Measurements from ENCODE around the gene LSG1. TPM values are rescaled to one million over a fixed set of nuclear protein-coding genes. Genes with fewer than 3 reads are reported as not detected.

LSG1 gene
- total and polyA plus RNA-seq, 5 experiments from 2014 or later, result 23.0 to 97.5 (median 42.8) TPM

GRCh38 chr3:194685718-194686413 lies 13.9 kb upstream of the LSG1 start, which contains the start of gene FAM43A:
TSS of gene FAM43A (plus strand) at chr3:194685883. CDS start at chr3:194686827, 944 bp downstream.
- Mint-ChIP-seq H3K36me3 (no peaks in the 10 kb centered on the region), H3K4me1 (peaks cover 26 to 65% (median 50%) of the 10 kb centered on the region in 4 donors), H3K27me3 (peaks cover 0 to 43% (median 4%) of the 10 kb centered on the region in 5 donors), H3K27ac (peak within 1 kb of the TSS in 7 of 10 donors; percentile 21 to 84 (median 77)), H3K4me3 (peak within 1 kb of the TSS; percentile 81 to 97 (median 91)), H3K9me3 (no peaks in the 10 kb centered on the region)
- ATAC-seq, result peak; percentile 36 to 52
- peak; percentile 21 to 80 (median 42) for DNase-seq
- POLR2A ChIA-PET, result interaction anchor here (1.5 to 3.5 kb wide), 5 partner anchors 11 to 585 kb away, joined by 4 to 31 read pairs (median 10); partner anchors contain the start of genes LSG1 and XXYLT1

GRCh38 chr3:194685065-194685717 lies 13.2 kb upstream of the LSG1 start:
- peak overlapping the region; percentile 81 to 97 (median 90) for H3K4me3 Mint-ChIP-seq
- peaks cover 26 to 60% (median 50%) of the 10 kb centered on the region in 4 donors for H3K4me1 Mint-ChIP-seq
- POLR2A ChIA-PET, result interaction anchor here (3.5 kb wide), 2 partner anchors 14 to 585 kb away, joined by 24 to 31 read pairs; partner anchors contain the start of genes LSG1 and XXYLT1
- H3K27me3 Mint-ChIP-seq, result peaks cover 0 to 38% (median 3%) of the 10 kb centered on the region in 5 donors
- DNase-seq (no peak), ATAC-seq (peak in 1 of 2 donors; percentile 1)
- peak overlapping the region in 6 of 10 donors; percentile 69 to 84 (median 76) for H3K27ac Mint-ChIP-seq
- H3K9me3 Mint-ChIP-seq, result no peaks in the 10 kb centered on the region
- H3K36me3 Mint-ChIP-seq, result no peaks in the 10 kb centered on the region

GRCh38 chr3:194683380-194683779 lies 11.4 kb upstream of the LSG1 start:
- DNase-seq, result no peak
- H3K4me3 Mint-ChIP-seq, result no peak overlapping the region
- H3K4me1 Mint-ChIP-seq, result peaks cover 20 to 44% (median 37%) of the 10 kb centered on the region in 4 donors
- no peak for ATAC-seq
- H3K9me3 Mint-ChIP-seq, result no peaks in the 10 kb centered on the region
- H3K27ac Mint-ChIP-seq, result no peak overlapping the region
- POLR2A ChIA-PET, result interaction anchor here (1.4 to 2.5 kb wide), 6 partner anchors 11 to 587 kb away, joined by 3 to 22 read pairs (median 4); partner anchors contain the start of genes LSG1 and XXYLT1
- no peaks in the 10 kb centered on the region for H3K36me3 Mint-ChIP-seq
- H3K27me3 Mint-ChIP-seq, result peaks cover 0 to 24% (median 2%) of the 10 kb centered on the region in 5 donors

DNA sequence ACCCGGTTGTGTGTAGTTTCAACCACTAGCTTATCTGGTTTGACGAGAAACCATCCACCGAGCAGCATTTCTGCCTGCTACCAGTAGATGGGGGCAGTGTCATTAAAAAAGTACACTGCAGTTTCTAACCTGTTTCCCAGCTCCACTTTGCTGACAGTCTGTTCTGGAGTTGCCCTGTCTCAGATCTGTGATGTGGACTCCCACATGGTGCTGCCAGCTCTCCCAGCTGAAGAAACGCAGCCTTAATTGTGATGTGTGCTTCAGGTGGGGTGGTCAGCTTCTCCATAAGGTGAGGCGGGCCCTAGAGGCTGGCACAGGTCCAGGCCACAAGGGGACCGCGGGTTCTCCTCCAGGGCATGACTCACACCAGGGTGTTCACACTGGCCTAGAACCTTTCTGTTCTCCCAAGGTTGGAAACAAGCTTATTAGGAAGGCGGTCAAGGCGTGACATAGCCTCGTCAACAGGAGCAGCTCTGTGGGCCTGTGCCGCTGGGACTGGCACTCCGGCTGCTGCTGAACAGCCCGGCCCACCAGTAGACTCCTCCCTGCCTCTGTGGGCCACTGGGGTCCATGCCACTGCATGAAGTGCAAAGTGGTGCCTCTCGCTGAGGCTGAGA lies 10.8 kb upstream of the LSG1 start:
- Mint-ChIP-seq H3K27me3 (peaks cover 0 to 24% (median 2%) of the 10 kb centered on the region in 5 donors), H3K27ac (peak overlapping the region in 5 of 10 donors; percentile 7 to 79 (median 16)), H3K4me1 (peaks cover 20 to 41% (median 35%) of the 10 kb centered on the region in 4 donors), H3K36me3 (no peaks in the 10 kb centered on the region), H3K9me3 (no peaks in the 10 kb centered on the region), H3K4me3 (peak overlapping the region in 1 of 10 donors; percentile 12)
- ATAC-seq, result peak; percentile 74 to 78
- POLR2A ChIA-PET, result interaction anchor here (0.5 to 2.5 kb wide), 9 partner anchors 10 to 729 kb away, joined by 3 to 22 read pairs (median 5); partner anchors contain the start of genes LSG1 and XXYLT1
- peak; percentile 20 to 82 (median 62) for DNase-seq

DNA sequence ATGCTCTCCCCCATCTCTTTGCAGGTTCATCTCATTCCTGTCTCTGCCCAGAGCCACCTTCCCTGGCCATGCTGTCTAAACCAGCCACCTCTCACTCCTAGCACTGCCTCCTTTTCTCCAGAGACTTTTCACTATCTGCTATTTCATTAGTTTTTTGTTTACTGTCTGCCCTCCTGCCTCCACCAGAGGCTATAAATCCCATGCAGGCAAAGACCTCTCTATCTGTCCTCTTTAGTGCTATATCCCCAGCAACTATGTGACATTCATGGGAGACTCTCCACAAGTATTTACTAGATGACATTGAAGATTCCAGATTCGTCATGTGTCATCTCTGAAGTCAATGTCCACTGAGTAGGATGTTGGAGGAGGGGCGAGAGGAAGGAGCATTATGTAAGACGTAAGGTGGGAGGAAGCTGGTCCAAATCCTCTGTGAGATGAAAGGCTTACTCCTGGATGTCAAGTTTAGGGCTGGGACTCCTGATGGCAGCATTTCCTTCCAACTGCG lies 10.2 kb upstream of the LSG1 start:
- peaks cover 0 to 22% (median 2%) of the 10 kb centered on the region in 5 donors for H3K27me3 Mint-ChIP-seq
- peak overlapping the region in 4 of 10 donors; percentile 7 to 34 (median 12) for H3K27ac Mint-ChIP-seq
- H3K4me3 Mint-ChIP-seq, result no peak overlapping the region
- ATAC-seq, result no peak
- DNase-seq, result no peak
- no peaks in the 10 kb centered on the region for H3K9me3 Mint-ChIP-seq
- POLR2A ChIA-PET, result interaction anchor here (0.5 to 2.5 kb wide), 6 partner anchors 9 to 729 kb away, joined by 3 to 22 read pairs (median 8); partner anchors contain the start of genes LSG1 and XXYLT1
- no peaks in the 10 kb centered on the region for H3K36me3 Mint-ChIP-seq
- peaks cover 19 to 39% (median 32%) of the 10 kb centered on the region in 4 donors for H3K4me1 Mint-ChIP-seq

- H3K27ac Mint-ChIP-seq, result peak overlapping the region in 2 of 10 donors; percentile 2 to 38
- H3K27me3 Mint-ChIP-seq, result peaks cover 0 to 15% (median 0%) of the 10 kb centered on the region in 5 donors
- peaks cover 16 to 33% (median 23%) of the 10 kb centered on the region in 4 donors for H3K4me1 Mint-ChIP-seq
- DNase-seq (no peak), ATAC-seq (no peak)
- POLR2A ChIA-PET, result no interaction called here
- no peaks in the 10 kb centered on the region for H3K36me3 Mint-ChIP-seq
- H3K9me3 Mint-ChIP-seq, result no peaks in the 10 kb centered on the region
- H3K4me3 Mint-ChIP-seq, result no peak overlapping the region
Observed at GRCh38 chr3:194680888-194681615, 9.1 kb upstream of the LSG1 start.

DNA sequence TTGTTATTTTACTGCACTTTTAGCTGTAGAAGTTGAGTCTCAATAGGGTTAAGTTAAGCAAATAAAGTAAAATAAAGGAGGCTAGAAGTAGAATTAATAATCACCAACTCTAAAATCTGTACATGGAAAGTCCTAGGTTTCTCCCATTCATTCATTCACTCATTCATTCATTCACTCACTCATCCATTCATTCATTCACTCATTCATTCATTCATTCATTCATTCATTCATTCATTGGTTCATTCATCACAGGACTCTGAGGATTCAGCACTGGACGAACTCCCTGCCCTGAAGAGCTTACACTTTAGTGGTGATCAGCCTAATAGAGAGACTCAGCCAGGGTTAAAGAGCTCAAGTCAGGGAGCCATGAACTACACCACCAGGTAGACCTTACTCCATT lies 4.5 kb upstream of the LSG1 start:
- H3K4me1 Mint-ChIP-seq, result peaks cover 2 to 13% (median 8%) of the 10 kb centered on the region in 4 donors
- H3K27ac Mint-ChIP-seq, result no peak overlapping the region
- ATAC-seq (no peak), DNase-seq (no peak)
- POLR2A ChIA-PET, result no interaction called here
- no peak overlapping the region for H3K4me3 Mint-ChIP-seq
- peaks cover 0 to 7% (median 0%) of the 10 kb centered on the region in 5 donors for H3K27me3 Mint-ChIP-seq
- no peaks in the 10 kb centered on the region for H3K36me3 Mint-ChIP-seq
- H3K9me3 Mint-ChIP-seq, result no peaks in the 10 kb centered on the region

- peak overlapping the region in 1 of 10 donors; percentile 19 for H3K27ac Mint-ChIP-seq
- no peak for DNase-seq
- peaks cover 5 to 18% (median 16%) of the 10 kb centered on the region in 4 donors for H3K4me1 Mint-ChIP-seq
- peaks cover 0 to 7% (median 0%) of the 10 kb centered on the region in 5 donors for H3K27me3 Mint-ChIP-seq
- H3K4me3 Mint-ChIP-seq, result no peak overlapping the region
- no peaks in the 10 kb centered on the region for H3K9me3 Mint-ChIP-seq
- POLR2A ChIA-PET, result interaction anchor here (1.0 to 1.2 kb wide), 2 partner anchors 11 to 91 kb away, joined by 3 to 4 read pairs; no protein-coding TSS in a partner anchor
- ATAC-seq, result no peak
- H3K36me3 Mint-ChIP-seq, result peaks cover 0 to 3% (median 0%) of the 10 kb centered on the region in 3 donors
Observed at GRCh38 chr3:194675680-194676079, 3.7 kb upstream of the LSG1 start.

GRCh38 chr3:194675081-194675640 lies 3.2 kb upstream of the LSG1 start:
- Mint-ChIP-seq H3K4me3 (no peak overlapping the region), H3K36me3 (peaks cover 0 to 3% (median 0%) of the 10 kb centered on the region in 3 donors), H3K9me3 (no peaks in the 10 kb centered on the region), H3K27ac (peak overlapping the region in 3 of 10 donors; percentile 3 to 25 (median 20)), H3K4me1 (peaks cover 5 to 23% (median 18%) of the 10 kb centered on the region in 4 donors), H3K27me3 (peaks cover 0 to 7% (median 0%) of the 10 kb centered on the region in 5 donors)
- DNase-seq (no peak), ATAC-seq (no peak)
- POLR2A ChIA-PET, result interaction anchor here (1.0 to 1.2 kb wide), 2 partner anchors 12 to 91 kb away, joined by 3 to 4 read pairs; no protein-coding TSS in a partner anchor

GRCh38 chr3:194673761-194674160 lies 1.8 kb upstream of the LSG1 start:
- DNase-seq (no peak), ATAC-seq (no peak)
- POLR2A ChIA-PET, result interaction anchor here (0.8 to 3.6 kb wide), 3 partner anchors 10 to 588 kb away, joined by 3 to 22 read pairs (median 19); no protein-coding TSS in a partner anchor
- no peaks in the 10 kb centered on the region for H3K9me3 Mint-ChIP-seq
- peak overlapping the region in 7 of 10 donors; percentile 30 to 52 (median 46) for H3K4me3 Mint-ChIP-seq
- peaks cover 11 to 31% (median 27%) of the 10 kb centered on the region in 4 donors for H3K4me1 Mint-ChIP-seq
- H3K27me3 Mint-ChIP-seq, result peaks cover 0 to 7% (median 0%) of the 10 kb centered on the region in 5 donors
- peak overlapping the region in 1 of 10 donors; percentile 35 for H3K27ac Mint-ChIP-seq
- H3K36me3 Mint-ChIP-seq, result peaks cover 0 to 13% (median 0%) of the 10 kb centered on the region in 3 donors

DNA sequence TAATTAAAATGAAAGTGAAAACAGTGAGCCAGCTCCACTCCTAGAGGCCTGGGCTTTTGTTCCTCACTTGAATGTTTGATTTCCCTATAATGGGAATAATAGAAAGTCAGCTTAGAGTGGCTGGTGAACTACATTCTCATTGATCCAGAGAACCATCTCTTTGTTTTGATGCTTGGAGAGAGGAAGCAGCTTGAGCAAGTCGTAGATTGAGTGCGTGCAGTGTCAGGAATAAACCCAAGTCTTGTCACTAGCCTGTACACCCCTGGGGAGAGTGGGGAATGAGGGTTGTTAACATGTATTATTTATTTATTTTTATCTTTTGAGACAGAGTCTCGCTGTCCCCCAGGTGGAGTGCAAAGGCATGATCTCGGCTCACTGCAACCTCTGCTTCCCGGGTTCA lies 885 bp upstream of the LSG1 start:
- ATAC-seq, result no peak
- peak overlapping the region; percentile 88 to 100 (median 99) for H3K27ac Mint-ChIP-seq
- H3K36me3 Mint-ChIP-seq, result peaks cover 0 to 19% (median 4%) of the 10 kb centered on the region in 3 donors
- no peaks in the 10 kb centered on the region for H3K9me3 Mint-ChIP-seq
- H3K27me3 Mint-ChIP-seq, result peaks cover 0 to 7% (median 0%) of the 10 kb centered on the region in 5 donors
- peaks cover 16 to 38% (median 32%) of the 10 kb centered on the region in 4 donors for H3K4me1 Mint-ChIP-seq
- H3K4me3 Mint-ChIP-seq, result peak overlapping the region; percentile 39 to 100 (median 98)
- POLR2A ChIA-PET, result interaction anchor here (0.8 to 4.3 kb wide), 13 partner anchors 10 to 870 kb away, joined by 3 to 31 read pairs (median 7); partner anchors contain the start of genes ACAP2, ATP13A3, FAM43A and PPP1R2
- DNase-seq, result no peak
